GM23248 (cell line): ENCODE measurements around the gene IL31RA.

Experiments
- EZH2 ChIP-seq: fragments of 200-600 bp; sonication (generic); IDR thresholded peaks from 2 replicates; pipeline ENCODE4 v1.6.1; 2018; ENCODE audit warnings: antibody characterized with exemption, mild to moderate bottlenecking; ENCODE audit not compliant: insufficient read depth, poor library complexity, severe bottlenecking
- EZH2phosphoT487 ChIP-seq: fragments of 200-600 bp; sonication (generic); IDR thresholded peaks from 2 replicates; pipeline ENCODE4 v1.6.1; 2018; ENCODE audit warnings: antibody characterized with exemption, moderate library complexity, mild to moderate bottlenecking, low read depth; ENCODE audit not compliant: insufficient read depth

DNA sequence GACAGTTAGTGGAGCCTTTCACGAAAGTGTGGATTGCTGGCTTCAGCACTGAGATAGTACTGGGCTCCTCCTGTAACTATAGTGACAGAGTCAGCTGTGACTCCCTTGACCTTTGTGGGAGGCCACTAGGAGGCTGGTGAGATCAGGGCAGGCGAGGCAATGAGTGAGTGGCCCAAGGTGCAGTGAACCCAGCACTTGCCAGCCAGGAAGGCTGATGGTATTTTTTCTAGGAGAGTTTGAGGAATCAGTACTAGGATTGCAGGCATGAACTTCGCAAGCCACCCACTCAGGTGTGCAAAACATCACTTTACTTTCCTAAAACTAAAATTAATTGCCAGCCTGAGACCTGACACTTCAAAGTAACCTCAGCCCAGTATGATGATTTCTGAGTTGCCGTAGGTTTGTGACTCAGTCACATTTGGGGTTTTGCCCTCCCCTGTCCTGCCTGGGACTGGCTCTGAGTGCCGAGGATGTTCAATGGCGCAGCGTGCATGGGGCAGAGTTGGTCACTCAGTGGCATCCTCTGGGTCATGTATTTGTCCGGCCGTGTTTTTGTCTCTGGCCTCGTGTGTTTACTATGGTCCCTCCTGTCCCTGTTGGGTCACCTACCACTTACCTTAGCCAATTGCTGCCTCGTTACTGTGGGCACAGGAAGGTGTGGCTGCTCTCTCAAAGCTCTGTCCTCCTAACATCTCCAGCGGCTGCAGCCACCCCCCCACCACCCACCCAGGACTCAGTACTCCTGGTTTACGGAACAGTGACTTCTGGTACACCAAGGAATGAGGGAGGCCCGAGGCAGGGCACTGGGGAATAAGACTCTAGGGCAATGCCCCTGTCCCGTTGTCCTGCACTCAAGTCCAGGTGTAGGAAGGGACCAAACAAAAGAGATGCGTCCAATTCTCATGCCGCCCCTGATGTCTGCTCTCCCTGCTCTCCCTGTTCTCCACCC is 67.2 kb downstream of the IL31RA start:
- no peak for TF ChIP-seq EZH2
- TF ChIP-seq EZH2phosphoT487, result no peak
